ENCODE results near the gene BTBD7.
"Not testable (repeated sequence)": the region's sequence is repeated elsewhere in the genome, so short reads cannot be mapped to it uniquely, and the experiment has no call there.

The BTBD7 gene

GRCh38 chr14:93332853-93333630 is at the start of gene BTBD7:
TSS of gene BTBD7 (minus strand) at chr14:93333036. CDS start at chr14:93296051, 36,985 bp downstream.
- peak; percentile 98 for DNase-seq

- no peak for DNase-seq
Observed at GRCh38 chr14:93381644-93382043, 48.8 kb upstream of the BTBD7 start.

GRCh38 chr14:93379831-93380230 is 47.0 kb upstream of the BTBD7 start:
- no peak for DNase-seq

GRCh38 chr14:93375673-93376156 is 42.9 kb upstream of the BTBD7 start:
- no peak for DNase-seq

- DNase-seq, result no peak
Observed at GRCh38 chr14:93369713-93370266, 37.0 kb upstream of the BTBD7 start.

- no peak for DNase-seq
Observed at GRCh38 chr14:93368996-93369712, 36.3 kb upstream of the BTBD7 start.

- DNase-seq, result not testable (repeated sequence)
Observed at GRCh38 chr14:93354873-93355272, 22.0 kb upstream of the BTBD7 start.

- no peak for DNase-seq
Observed at GRCh38 chr14:93348292-93348691, 15.5 kb upstream of the BTBD7 start.

- no peak for DNase-seq
Observed at GRCh38 chr14:93347850-93348249, 15.0 kb upstream of the BTBD7 start.

GRCh38 chr14:93346926-93347721 is 14.3 kb upstream of the BTBD7 start, which contains the start of gene COX8C:
TSS of gene COX8C (plus strand) at chr14:93347182. CDS start at chr14:93347269, 87 bp downstream.
- no peak for DNase-seq

- DNase-seq, result no peak
Observed at GRCh38 chr14:93343797-93344196, 11.0 kb upstream of the BTBD7 start.

GRCh38 chr14:93343266-93343665 is 10.4 kb upstream of the BTBD7 start:
- no peak for DNase-seq

- no peak for DNase-seq
Observed at GRCh38 chr14:93337884-93338283, 5.0 kb upstream of the BTBD7 start.

GRCh38 chr14:93337143-93337753 is 4.4 kb upstream of the BTBD7 start:
- DNase-seq, result no peak

- no peak for DNase-seq
Observed at GRCh38 chr14:93333631-93334103, 831 bp upstream of the BTBD7 start.

- DNase-seq, result no peak
Observed at GRCh38 chr14:93332397-93332852, 411 bp downstream of the BTBD7 start.

- no peak for DNase-seq
Observed at GRCh38 chr14:93331728-93332396, 974 bp downstream of the BTBD7 start.

- DNase-seq, result no peak
Observed at GRCh38 chr14:93331002-93331727, 1.7 kb downstream of the BTBD7 start.

GRCh38 chr14:93330609-93331000 is 2.2 kb downstream of the BTBD7 start:
- no peak for DNase-seq

GRCh38 chr14:93329965-93330608 is 2.7 kb downstream of the BTBD7 start:
- DNase-seq, result no peak
